ENCODE data around the gene CRIP3.

DNA sequence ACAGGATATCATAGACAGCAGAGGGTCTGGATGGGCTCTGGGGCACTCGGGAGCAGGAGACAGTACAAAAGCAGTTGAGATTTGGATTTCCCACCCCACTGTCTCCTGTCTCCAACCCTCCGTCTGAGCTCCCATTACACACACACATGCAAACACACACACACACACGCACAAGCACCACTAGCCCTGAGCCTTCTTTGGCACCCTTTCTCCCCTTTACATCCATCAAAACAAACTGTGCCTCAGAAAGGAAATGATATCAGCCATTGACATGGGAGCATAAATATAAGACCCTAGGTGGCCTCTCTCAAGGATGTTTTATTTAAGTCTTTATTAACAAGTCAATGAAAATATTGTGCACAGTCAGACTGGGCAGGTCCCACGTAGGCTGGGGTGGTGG, 47.8 kb downstream of the CRIP3 start:
- TF ChIP-seq, protein P1, sequence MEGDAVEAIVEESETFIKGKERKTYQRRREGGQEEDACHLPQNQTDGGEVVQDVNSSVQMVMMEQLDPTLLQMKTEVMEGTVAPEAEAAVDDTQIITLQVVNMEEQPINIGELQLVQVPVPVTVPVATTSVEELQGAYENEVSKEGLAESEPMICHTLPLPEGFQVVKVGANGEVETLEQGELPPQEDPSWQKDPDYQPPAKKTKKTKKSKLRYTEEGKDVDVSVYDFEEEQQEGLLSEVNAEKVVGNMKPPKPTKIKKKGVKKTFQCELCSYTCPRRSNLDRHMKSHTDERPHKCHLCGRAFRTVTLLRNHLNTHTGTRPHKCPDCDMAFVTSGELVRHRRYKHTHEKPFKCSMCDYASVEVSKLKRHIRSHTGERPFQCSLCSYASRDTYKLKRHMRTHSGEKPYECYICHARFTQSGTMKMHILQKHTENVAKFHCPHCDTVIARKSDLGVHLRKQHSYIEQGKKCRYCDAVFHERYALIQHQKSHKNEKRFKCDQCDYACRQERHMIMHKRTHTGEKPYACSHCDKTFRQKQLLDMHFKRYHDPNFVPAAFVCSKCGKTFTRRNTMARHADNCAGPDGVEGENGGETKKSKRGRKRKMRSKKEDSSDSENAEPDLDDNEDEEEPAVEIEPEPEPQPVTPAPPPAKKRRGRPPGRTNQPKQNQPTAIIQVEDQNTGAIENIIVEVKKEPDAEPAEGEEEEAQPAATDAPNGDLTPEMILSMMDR (IDR thresholded peaks at IDR 0.05): no peak
- no peak for TF ChIP-seq ETV6 (CRISPR knock-in tag; IDR thresholded peaks at IDR 0.05)
- TF ChIP-seq, protein P2, sequence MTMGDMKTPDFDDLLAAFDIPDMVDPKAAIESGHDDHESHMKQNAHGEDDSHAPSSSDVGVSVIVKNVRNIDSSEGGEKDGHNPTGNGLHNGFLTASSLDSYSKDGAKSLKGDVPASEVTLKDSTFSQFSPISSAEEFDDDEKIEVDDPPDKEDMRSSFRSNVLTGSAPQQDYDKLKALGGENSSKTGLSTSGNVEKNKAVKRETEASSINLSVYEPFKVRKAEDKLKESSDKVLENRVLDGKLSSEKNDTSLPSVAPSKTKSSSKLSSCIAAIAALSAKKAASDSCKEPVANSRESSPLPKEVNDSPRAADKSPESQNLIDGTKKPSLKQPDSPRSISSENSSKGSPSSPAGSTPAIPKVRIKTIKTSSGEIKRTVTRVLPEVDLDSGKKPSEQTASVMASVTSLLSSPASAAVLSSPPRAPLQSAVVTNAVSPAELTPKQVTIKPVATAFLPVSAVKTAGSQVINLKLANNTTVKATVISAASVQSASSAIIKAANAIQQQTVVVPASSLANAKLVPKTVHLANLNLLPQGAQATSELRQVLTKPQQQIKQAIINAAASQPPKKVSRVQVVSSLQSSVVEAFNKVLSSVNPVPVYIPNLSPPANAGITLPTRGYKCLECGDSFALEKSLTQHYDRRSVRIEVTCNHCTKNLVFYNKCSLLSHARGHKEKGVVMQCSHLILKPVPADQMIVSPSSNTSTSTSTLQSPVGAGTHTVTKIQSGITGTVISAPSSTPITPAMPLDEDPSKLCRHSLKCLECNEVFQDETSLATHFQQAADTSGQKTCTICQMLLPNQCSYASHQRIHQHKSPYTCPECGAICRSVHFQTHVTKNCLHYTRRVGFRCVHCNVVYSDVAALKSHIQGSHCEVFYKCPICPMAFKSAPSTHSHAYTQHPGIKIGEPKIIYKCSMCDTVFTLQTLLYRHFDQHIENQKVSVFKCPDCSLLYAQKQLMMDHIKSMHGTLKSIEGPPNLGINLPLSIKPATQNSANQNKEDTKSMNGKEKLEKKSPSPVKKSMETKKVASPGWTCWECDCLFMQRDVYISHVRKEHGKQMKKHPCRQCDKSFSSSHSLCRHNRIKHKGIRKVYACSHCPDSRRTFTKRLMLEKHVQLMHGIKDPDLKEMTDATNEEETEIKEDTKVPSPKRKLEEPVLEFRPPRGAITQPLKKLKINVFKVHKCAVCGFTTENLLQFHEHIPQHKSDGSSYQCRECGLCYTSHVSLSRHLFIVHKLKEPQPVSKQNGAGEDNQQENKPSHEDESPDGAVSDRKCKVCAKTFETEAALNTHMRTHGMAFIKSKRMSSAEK (CRISPR knock-in tag; IDR thresholded peaks at IDR 0.05; ENCODE audit: borderline replicate concordance): no peak

All from WTC11 (cell line).